Upper lobe of left lung (tissue), 6 donors: ENCODE results near the gene RUFY3. TPM values are rescaled to one million over a fixed set of nuclear protein-coding genes. Genes with fewer than 3 reads are reported as not detected.
A peak's percentile ranks its signal among the peaks of the same experiment; 100 is the strongest.

ENCODE experiments used
- ATAC-seq, 2 donors: fragments of 200-7000 bp; cut with Tn5 transposase; one replicate each; pipeline ENCODE4 v1.9.1; 2022; ENCODE audit warnings: mild to moderate bottlenecking in 2 of 2, moderate library complexity in 2 of 2; ENCODE audit not compliant: low FRiP score in 2 of 2
- DNase-seq, 2 donors: peaks; one replicate each; pipeline ENCODE4 v3.0.0-alpha.2; 2019 to 2020
- H3K27ac ChIP-seq, 4 donors: fragments of 200-600 bp; sonication (generic); one replicate each; pipeline ENCODE4 v1.5.1; 2016 to 2019
- H3K27me3 ChIP-seq, 4 donors: fragments of 200-600 bp; sonication (generic); one replicate each; pipeline ENCODE4 v1.5.1; 2017 to 2019
- H3K36me3 ChIP-seq, 4 donors: fragments of 200-600 bp; sonication (generic); one replicate each; pipeline ENCODE4 v1.5.1; 2016 to 2019
- H3K4me1 ChIP-seq, 4 donors: fragments of 200-600 bp; sonication (generic); one replicate each; pipeline ENCODE4 v1.5.1; 2018 to 2019
- H3K4me3 ChIP-seq, 4 donors: fragments of 200-600 bp; sonication (generic); one replicate each; pipeline ENCODE4 v1.5.1; 2017 to 2019; ENCODE audit warnings: mild to moderate bottlenecking in 2 of 4, moderate library complexity in 1 of 4
- H3K9me3 ChIP-seq, 4 donors: fragments of 200-600 bp; sonication (generic); one replicate each; pipeline ENCODE4 v1.5.1; 2018 to 2019
- EP300 ChIP-seq, 4 donors: sonication (generic); formaldehyde crosslinking; IDR thresholded peaks; one replicate each; pipeline ENCODE4 v1.5.1; 2017; ENCODE audit warnings: antibody characterized with exemption in 4 of 4, control low read depth in 2 of 4
- POLR2A ChIP-seq, 4 donors: fragments of 450-650 bp; IDR thresholded peaks; one replicate each; pipeline ENCODE4 v1.5.1; 2016 to 2017; ENCODE audit warnings: antibody characterized with exemption in 4 of 4, mild to moderate bottlenecking in 2 of 4
- POLR2AphosphoS5 ChIP-seq, 2 donors: sonication (generic); formaldehyde crosslinking; IDR thresholded peaks; one replicate each; pipeline ENCODE4 v1.5.1; 2017; ENCODE audit warnings: antibody characterized with exemption in 2 of 2
- WGBS, 2 donors: methylation state at CpG; one replicate each; pipeline ENCODE4 v1.1.5; 2017 to 2018; 5-methylcytosine and 5-hydroxymethylcytosine counted together
- total RNA-seq, 6 donors: library from RNA; depleted of rRNA in 4 of 6; stranded (reverse); fragments of >200 nt in 4 of 6; gene quantifications; one replicate each; pipeline versions ENCODE4 v1.1.0 to v1.2.1, GENCODE V29; 2016 to 2021
- TF ChIP-seq, protein P1 (sequence below), 6 experiments: fragments of 450-650 bp in 4 of 6; fragments of 200-600 bp in 2 of 6; sonication (generic) in 2 of 6; IDR thresholded peaks; one replicate each; pipeline ENCODE4 v1.5.1; 2016 to 2019; ENCODE audit warnings: antibody characterized with exemption in 6 of 6
- donor health status: DM: no; HTN: no; CAD: no; lungs with moderate emphysema.
- donor health status: DM: no; HTN: yes; CAD: no; lungs with severe emphysema.

Gene RUFY3
- total RNA-seq, 6 donors from 2014 or later: 65.1 to 161 (median 80.8) TPM

DNA sequence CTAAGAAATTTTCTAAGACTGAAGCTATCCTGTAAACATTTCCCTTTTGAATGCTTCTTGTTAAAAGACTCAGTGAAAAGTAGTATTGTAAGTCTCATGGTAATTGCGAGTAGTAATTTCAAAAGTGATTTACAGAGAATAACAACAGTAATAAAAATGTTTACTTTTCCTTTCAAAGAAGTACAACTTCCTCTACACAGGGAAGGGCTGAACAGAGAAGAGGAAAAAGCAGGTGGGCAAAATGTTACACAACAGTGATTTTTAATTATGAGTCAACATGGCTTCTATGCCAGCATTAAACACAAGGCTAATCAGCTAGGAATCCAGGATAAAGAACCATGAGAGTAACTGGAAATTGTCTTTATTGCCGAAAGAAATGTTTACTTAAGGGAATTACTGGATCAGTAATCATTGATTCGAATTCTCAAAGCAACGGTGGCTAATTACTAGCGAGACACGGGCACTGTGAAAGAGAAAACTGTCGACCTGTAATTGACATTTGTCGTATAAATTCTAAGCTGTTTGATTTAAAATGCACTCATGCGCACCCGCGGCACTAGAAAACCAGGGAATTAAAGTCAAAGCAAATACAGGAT lies 18.0 kb upstream of the RUFY3 start:
- ATAC-seq (peak in 1 of 2 donors; percentile 51), DNase-seq (no peak)
- peak overlapping the region in 3 of 4 donors; percentile 80 to 91 (median 89) for H3K4me3 ChIP-seq
- no peaks in the 10 kb centered on the region for H3K9me3 ChIP-seq
- TF ChIP-seq POLR2A (IDR thresholded peaks at IDR 0.05): no peak
- TF ChIP-seq EP300 (IDR thresholded peaks at IDR 0.05): peak in 1 of 4 donors; percentile 29
- H3K4me1 ChIP-seq: peaks cover 14 to 26% (median 16%) of the 10 kb centered on the region in 4 donors
- peaks cover 0 to 3% (median 0%) of the 10 kb centered on the region in 4 donors for H3K36me3 ChIP-seq
- peak overlapping the region; percentile 92 to 97 (median 94) for H3K27ac ChIP-seq
- WGBS, 2 donors: 2 to 6% methylated on average over 11 of the region's 11 CpGs
- H3K27me3 ChIP-seq: no peaks in the 10 kb centered on the region

DNA sequence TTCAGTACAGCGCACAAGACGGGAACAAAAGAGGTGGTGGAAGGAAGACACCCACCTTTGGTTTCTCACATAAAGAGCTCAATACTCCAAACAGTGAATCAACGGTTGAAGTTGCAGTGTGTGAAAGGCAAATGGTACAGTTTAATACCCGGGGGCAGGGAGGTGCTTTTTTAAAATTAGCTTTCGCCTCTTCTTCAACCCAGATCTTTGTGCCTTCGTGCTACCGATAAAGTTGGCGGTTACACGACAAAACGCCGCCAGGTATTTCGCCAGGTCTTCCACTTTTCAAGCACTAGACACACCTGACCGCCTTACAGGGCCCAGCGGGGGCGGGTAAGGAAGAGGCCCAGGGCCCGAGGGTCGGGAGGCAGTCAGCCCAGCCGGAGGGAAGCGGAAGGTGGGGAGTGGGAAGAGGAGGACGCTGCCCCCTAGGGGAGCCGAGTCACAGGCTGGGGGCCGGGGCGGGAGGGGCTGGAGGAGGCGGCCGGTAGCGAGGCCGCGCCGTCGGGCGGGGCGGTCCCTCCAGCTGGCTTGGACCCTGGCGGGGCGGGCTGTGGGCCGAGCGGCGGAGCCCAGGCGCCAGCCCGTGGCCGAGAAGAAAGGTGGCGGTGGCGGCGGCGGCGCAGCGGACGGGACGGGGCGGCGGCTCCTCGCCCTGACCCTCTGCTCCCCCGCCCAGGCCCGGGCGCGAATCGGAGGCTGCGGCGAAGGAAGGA lies 17.4 kb upstream of the RUFY3 start:
- H3K9me3 ChIP-seq: no peaks in the 10 kb centered on the region
- DNase-seq (peak; percentile 91 to 96), ATAC-seq (peak; percentile 90 to 95)
- H3K27me3 ChIP-seq: no peaks in the 10 kb centered on the region
- peaks cover 14 to 32% (median 16%) of the 10 kb centered on the region in 4 donors for H3K4me1 ChIP-seq
- 1 to 3% methylated on average over 19 to 36 of the region's 58 CpGs for WGBS, 2 donors
- H3K4me3 ChIP-seq: peak overlapping the region; percentile 80 to 92 (median 90)
- H3K36me3 ChIP-seq: peaks cover 0 to 3% (median 0%) of the 10 kb centered on the region in 4 donors
- H3K27ac ChIP-seq: peak overlapping the region; percentile 92 to 97 (median 94)
- TF ChIP-seq, protein P1, sequence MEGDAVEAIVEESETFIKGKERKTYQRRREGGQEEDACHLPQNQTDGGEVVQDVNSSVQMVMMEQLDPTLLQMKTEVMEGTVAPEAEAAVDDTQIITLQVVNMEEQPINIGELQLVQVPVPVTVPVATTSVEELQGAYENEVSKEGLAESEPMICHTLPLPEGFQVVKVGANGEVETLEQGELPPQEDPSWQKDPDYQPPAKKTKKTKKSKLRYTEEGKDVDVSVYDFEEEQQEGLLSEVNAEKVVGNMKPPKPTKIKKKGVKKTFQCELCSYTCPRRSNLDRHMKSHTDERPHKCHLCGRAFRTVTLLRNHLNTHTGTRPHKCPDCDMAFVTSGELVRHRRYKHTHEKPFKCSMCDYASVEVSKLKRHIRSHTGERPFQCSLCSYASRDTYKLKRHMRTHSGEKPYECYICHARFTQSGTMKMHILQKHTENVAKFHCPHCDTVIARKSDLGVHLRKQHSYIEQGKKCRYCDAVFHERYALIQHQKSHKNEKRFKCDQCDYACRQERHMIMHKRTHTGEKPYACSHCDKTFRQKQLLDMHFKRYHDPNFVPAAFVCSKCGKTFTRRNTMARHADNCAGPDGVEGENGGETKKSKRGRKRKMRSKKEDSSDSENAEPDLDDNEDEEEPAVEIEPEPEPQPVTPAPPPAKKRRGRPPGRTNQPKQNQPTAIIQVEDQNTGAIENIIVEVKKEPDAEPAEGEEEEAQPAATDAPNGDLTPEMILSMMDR (IDR thresholded peaks at IDR 0.05): peak in 5 of 6 experiments; percentile 35 to 60 (median 42)
- no peak for TF ChIP-seq EP300 (IDR thresholded peaks at IDR 0.05)
- peak in 3 of 4 donors; percentile 13 to 67 (median 40) for TF ChIP-seq POLR2A (IDR thresholded peaks at IDR 0.05)
- TF ChIP-seq POLR2AphosphoS5 (IDR thresholded peaks at IDR 0.05): peak; percentile 31 to 73

DNA sequence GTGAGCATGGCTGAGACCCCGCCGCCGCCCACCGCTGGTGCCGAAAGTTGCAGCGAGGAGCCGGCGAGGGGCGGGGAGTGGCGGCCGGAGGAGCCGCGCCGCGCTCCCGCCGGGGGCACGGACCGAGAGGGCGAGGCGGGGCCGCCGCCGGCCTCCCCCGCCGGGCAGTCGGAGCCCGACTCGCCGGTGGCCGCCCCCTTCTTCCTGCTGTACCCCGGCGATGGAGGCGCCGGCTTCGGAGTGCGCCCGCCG lies 16.9 kb upstream of the RUFY3 start:
- H3K36me3 ChIP-seq: peaks cover 0 to 3% (median 0%) of the 10 kb centered on the region in 4 donors
- DNase-seq: no peak
- no peaks in the 10 kb centered on the region for H3K9me3 ChIP-seq
- ATAC-seq: peak in 1 of 2 donors; percentile 64
- H3K27me3 ChIP-seq: no peaks in the 10 kb centered on the region
- WGBS, 2 donors: 0% methylated on average over 10 to 11 of the region's 39 CpGs
- peak overlapping the region; percentile 80 to 92 (median 90) for H3K4me3 ChIP-seq
- TF ChIP-seq POLR2AphosphoS5 (IDR thresholded peaks at IDR 0.05) (no peak), EP300 (IDR thresholded peaks at IDR 0.05) (no peak), POLR2A (IDR thresholded peaks at IDR 0.05) (peak in 1 of 4 donors; percentile 5)
- TF ChIP-seq, protein P1 (IDR thresholded peaks at IDR 0.05): no peak
- peaks cover 14 to 36% (median 16%) of the 10 kb centered on the region in 4 donors for H3K4me1 ChIP-seq
- peak overlapping the region; percentile 92 to 97 (median 94) for H3K27ac ChIP-seq

DNA sequence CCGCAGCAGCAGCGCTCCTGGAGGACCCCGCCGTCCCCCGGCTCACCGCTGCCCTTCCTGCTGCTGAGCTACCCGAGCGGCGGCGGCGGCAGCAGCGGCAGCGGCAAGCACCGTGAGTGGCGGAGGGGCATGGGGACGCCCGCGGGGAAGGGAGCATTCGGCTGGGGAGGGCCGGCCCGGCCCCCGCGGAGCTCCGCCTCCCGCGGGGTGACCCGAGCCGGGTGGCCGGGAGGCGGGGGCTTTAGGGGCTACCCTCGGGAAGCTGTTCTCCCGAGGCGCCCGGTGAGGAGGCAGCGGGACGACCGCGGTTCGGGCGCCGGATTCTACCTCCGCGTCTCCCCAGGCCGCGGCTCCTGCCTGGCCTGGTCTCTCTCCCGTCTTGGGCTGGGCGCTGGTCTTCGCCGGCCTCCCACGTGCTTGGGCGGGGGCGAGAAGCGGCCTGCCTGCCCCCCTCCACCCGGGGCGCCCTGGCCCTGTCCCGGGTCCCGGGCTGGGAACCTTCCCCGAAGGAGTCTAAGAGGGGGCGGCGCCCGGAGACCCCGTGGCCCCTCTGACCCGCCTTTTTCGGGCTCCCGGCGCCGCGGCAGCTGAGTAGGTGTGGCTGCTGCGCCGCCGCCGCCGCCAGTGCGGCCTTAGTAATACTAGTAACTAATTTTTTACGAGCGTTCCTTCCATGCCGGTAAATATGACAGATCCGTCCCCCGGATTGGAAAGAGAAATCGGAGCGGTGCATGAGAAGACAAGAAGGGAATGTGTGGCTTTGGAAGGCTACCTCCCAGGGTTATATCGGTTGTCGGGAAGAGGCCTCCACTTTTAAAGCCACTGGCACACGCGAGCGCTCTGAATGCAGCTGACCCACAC lies 16.4 kb upstream of the RUFY3 start:
- no peaks in the 10 kb centered on the region for H3K9me3 ChIP-seq
- H3K36me3 ChIP-seq: peaks cover 0 to 3% (median 0%) of the 10 kb centered on the region in 4 donors
- WGBS, 2 donors: 0 to 2% methylated on average over 12 to 27 of the region's 86 CpGs
- DNase-seq: peak; percentile 88 to 95
- TF ChIP-seq POLR2A (IDR thresholded peaks at IDR 0.05): peak in 3 of 4 donors; percentile 26 to 70 (median 69)
- peak in 1 of 2 donors; percentile 66 for TF ChIP-seq POLR2AphosphoS5 (IDR thresholded peaks at IDR 0.05)
- TF ChIP-seq, protein P1 (IDR thresholded peaks at IDR 0.05): peak in 1 of 6 experiments; percentile 24
- TF ChIP-seq EP300 (IDR thresholded peaks at IDR 0.05): no peak
- peak; percentile 87 to 88 for ATAC-seq
- H3K27ac ChIP-seq: peak overlapping the region; percentile 92 to 97 (median 94)
- peaks cover 14 to 36% (median 19%) of the 10 kb centered on the region in 4 donors for H3K4me1 ChIP-seq
- H3K4me3 ChIP-seq: peak overlapping the region; percentile 80 to 92 (median 90)
- H3K27me3 ChIP-seq: no peaks in the 10 kb centered on the region
